ENCODE data around the gene CYTH2. TPM values are rescaled to one million over a fixed set of nuclear protein-coding genes. Genes with fewer than 3 reads are reported as not detected.

CYTH2 gene
- total and polyA plus RNA-seq, 9 of the 15 experiments (the other 6 are each of a cell fraction or from before 2014, with no cell fraction given): 1.8 to 45.2 (median 23.8) TPM

- TF ChIP-seq AFF4 (CRISPR knock-in tag; IDR thresholded peaks at IDR 0.05) (peak; percentile 71), ZBTB26 (CRISPR knock-in tag; IDR thresholded peaks at IDR 0.05) (no peak), HMBOX1 (IDR thresholded peaks at IDR 0.05) (peak; percentile 59), NCOA2 (IDR thresholded peaks at IDR 0.05; ENCODE audit: partially characterized antibody in 2 of 2) (no peak), BHLHE40 (IDR thresholded peaks at IDR 0.05; ENCODE audit: low read length) (peak; percentile 53), NFXL1 (CRISPR knock-in tag; IDR thresholded peaks at IDR 0.05) (no peak), STAT5A (IDR thresholded peaks at IDR 0.05; ENCODE audit: borderline replicate concordance, low read length) (peak; percentile 36; the same call in 1 of the 2 replicates), USF2 (CRISPR knock-in tag; IDR thresholded peaks at IDR 0.05) (no peak), ARID4B (CRISPR knock-in tag; IDR thresholded peaks at IDR 0.05) (peak; percentile 100), ILK (tag; IDR thresholded peaks at IDR 0.05; ENCODE audit: borderline replicate concordance, low read depth) (no peak), ZNF644 (tag; IDR thresholded peaks at IDR 0.05; ENCODE audit: low read depth) (no peak), ZNF175 (CRISPR knock-in tag; IDR thresholded peaks at IDR 0.05; ENCODE audit: low read depth) (no peak), TCF7 (IDR thresholded peaks at IDR 0.05; ENCODE audit: borderline replicate concordance) (no peak), TBP (optimal IDR thresholded peaks at IDR 0.05; ENCODE audit: low read depth, low read length) (peak; percentile 59), NCOA4 (IDR thresholded peaks at IDR 0.05; ENCODE audit: partially characterized antibody) (no peak)
These were observed 23.3 kb upstream of the CYTH2 start, which contains the start of gene GRWD1 (continued) for GRCh38 chr19:48445606-48446481.

All from K562 (cell line).